Amniotic stem cell (primary cell): ENCODE results near the gene EFTUD2.
A peak's percentile ranks its signal among the peaks of the same experiment; 100 is the strongest.

Source experiments
- DNase-seq: peaks from one replicate; lab custom pipeline; 2025; lab: John Stamatoyannopoulos, UW

Gene EFTUD2

DNA sequence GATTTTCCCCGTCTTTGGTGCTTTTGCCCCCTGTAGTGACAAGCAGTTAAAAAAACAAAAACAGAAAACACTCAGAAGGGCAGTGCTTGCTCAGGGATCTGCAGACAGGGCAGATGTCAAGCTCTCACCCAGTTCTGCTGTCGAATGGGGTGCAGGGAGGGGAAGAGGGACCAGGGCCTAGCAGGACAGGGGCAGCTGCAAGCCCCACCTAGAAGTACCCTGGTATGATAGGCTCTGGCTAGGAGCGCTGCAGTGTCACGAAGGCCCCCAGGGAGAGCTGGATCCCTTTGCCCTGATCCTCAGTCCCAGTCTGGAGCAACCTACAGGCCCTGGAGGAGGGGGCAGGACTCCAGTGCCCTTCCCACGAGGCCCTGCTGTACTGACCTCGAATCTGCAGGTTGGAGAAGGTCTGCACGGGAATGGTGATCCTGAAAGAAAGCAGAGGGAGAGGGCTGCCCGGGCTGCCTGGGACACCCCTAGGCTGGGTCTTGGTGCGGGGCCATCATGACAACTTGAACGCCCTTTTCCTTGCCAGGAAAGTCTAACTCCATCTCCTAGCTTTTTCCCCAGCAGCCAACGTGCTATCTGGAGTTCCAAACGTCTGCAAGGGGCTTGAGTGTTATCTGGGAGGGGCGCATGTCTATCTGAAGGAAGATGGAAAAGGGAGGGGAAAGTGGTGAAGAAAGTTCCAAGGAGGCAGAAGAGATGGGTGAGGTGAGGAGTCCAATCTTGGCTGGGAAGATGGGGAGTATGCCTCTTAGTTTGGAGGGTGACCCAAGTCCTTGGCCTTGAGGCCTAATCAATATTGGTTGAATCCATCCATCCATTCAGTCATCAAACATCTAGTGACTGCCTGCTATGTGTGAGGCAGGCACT, 11.2 kb upstream of the EFTUD2 start:
- DNase-seq = no peak

DNA sequence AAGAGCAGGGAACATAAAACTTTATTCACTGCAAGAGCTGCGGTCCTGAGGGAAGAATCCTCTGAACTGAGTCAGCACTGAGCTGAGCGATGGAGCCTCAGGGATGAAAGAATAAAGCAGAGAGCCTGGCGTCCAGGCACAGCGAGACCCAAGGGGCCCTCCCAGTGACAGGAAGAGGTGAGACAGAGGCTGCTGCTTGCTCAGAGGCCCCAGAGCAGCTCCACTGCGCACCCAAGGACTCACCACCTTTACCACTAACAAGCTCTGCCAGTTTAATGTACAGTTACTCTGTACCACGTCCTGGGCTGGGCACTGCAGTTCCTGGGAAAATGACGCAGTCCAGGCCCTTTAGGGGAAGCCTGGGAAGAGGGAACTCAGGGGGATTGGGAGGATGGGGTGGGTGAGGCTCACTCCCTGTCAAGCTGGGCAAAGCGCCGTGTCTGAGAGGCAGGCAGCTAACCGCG, 10.5 kb upstream of the EFTUD2 start:
- DNase-seq = peak; percentile 61

DNA sequence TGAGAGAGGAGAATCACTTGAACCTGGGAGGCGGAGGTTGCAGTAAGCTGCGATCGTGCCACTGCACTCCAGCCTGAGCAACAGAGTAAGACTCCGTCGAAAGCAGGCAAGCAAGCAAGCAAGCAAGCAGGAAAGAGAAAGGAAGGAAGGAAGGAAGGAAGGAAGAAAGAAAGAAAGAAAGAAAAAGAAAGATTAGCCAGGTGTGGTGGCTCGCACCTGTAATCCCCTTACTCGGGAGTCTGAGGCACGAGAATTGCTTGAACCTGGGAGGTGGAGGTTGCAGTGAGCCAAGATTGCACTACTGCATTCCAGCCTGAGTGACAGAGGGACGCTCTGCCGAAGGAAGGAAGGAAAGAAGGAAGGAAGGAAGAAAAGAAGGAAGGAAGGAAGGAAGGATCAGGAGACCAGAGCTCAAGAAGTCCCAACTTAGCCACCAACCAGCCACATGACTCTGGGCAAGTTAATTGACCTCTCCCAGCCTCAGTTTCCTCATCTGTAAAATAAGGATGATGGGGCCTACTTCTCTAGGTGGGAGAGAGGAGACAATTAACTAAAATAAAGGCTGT, 9.6 kb upstream of the EFTUD2 start:
- DNase-seq = no peak

DNA sequence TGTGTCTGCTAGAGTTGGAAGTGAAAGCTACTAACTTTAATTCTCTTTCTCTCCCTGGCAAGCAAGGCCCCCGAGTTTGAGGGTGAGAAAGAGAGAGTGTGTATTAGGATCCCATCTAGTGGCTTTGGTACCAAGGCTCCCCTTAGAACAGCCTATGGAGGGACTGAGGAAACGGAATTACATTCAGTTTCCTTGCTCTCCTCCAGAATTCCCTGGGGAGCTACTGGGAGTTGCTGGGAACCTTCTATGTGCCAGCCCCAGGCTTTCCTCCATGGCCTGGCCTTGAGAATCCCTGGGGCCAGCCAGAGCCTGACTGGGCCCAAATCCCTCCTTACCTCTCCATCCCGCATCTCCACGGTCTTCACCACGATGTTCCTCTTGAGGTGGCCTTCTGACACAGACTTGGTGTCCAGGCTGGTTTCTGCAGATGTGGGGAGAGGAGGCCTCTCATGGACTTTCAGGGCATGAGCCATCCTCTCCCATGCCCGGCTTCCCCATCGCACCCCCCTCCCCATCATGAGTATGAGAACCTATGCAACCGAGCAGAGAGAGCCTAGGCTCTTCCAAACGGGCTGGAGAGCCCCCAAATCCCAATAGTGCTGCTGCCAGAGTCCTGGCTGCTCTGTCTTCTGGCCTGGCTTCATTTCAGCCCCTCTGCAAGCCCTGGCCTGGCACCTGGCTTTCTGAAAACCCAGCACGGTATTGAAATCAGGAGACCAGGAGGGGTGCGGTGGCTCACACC, 8.7 kb upstream of the EFTUD2 start:
- DNase-seq = no peak

DNA sequence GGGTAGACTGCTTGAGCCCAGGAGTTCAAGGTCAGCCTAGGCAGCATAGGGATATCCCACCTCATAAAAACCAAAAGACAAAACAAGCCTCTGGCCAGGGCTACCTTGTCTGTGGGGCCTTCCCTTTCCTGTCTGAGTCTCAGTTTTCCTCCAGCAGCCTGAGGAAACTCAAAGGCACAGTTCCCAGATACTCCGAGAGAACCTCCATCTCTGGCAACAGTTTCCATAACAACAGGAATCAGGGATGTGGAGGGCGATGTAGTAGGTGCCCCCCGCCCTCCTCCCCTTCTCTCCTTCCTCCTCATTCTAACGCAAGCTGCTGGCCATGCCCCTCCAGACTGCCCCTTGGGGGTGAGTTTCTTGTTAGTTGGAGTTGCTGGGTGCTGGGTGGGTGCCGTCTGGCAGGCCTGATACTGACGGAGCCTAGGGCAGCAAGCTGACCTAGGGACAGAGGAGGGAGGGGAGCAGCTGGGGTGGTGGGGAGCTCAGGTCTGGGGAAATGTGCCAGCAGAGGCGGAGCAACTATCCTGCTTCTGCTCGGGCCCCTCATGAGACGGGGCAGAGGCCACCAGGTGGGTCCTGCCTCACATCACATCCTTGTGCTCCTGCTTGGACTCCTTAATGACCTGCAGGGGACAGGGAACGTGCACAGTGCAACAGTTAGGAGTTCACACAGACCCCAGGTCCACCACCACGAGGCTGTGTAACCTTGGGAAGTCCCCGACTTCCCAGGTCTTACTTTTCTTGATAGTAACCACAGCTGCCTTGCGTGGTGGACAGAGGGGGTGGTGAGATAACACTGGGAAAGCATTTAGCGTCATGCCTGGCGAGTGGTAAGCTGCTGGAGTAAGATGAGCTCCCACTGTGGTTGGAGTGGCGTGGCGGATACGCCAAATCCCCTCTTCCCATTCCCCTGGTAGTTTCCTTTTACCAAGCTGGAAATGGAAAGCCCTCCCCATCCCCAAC, 7.8 kb upstream of the EFTUD2 start:
- DNase-seq = no peak

DNA sequence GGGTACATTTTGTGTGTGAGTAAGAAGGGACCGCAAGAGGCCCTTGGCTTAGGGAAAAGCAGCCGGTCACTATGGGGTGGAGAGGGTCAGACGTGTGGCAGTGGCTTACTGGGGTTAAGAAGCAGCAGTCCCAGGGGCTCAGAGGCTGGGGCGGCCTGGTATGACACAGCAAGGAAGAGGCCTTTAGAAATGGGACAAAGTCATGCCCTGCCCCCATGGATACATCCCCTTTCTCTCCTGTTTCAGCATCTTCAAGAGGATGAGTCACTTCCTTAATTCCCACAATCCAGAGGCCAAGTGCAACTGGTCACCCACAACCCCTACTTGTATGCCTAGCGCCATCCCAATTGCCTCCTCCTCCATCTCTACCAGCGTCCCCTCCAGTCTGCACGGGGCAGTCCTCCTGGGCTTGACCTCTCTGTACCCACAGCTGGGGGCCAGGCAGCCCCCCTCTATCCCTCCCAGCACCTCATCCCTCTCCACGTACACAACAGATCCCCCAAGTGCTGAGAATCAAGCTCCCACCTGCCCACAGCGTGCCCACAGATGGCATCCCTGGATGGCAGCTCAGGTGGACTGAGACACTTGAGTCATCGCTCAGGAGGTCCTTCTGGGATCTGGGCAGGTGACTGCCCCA, 6.9 kb upstream of the EFTUD2 start:
- peak; percentile 52 for DNase-seq

DNA sequence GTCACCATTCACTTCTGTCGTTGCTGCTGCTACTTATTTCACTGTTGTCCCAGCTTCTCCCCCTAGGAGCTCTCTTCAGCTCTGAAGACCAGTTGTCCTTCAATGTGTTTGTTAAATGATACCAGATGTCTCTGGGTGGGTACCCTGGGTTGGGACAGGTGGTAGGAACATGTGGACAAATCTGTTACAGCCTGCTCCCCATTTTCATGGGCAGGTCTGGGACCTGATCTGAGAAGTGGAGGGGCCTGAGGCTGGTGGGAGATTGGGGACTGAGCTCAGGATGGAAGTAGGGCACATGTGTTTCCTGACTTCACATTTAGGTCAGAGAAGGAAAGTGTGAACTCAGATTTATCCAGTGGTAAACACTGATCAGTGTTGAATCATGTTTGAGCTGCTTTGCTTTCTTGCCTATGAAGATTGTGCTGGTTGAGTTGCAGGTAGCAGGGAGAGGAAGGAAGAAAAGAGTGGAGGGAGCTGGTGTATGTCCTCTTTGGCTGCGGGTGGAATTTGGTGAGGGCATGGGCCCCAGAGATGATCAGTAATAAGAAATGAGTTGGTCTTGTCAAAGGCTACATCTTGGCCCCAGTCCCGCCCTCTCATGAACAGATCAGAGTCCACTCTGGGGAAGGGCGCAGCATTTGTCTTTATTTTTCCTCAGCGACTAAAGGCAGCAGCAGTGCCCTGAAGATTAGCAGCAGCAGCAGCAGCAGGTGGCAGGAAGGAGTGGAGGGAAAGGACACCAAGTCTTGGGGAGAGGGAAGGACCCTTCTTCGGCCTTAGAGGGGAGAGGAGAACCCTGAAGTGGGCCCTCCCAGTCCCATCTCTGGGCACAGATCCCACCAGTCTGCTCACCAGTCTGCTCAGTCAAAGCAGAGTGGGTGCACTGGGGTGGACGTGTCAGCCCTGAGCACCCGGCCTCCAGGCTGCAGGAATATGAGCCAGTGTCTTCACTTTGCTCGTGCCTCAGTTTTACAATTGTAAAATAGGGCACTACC, 6.1 kb upstream of the EFTUD2 start:
- no peak for DNase-seq

DNA sequence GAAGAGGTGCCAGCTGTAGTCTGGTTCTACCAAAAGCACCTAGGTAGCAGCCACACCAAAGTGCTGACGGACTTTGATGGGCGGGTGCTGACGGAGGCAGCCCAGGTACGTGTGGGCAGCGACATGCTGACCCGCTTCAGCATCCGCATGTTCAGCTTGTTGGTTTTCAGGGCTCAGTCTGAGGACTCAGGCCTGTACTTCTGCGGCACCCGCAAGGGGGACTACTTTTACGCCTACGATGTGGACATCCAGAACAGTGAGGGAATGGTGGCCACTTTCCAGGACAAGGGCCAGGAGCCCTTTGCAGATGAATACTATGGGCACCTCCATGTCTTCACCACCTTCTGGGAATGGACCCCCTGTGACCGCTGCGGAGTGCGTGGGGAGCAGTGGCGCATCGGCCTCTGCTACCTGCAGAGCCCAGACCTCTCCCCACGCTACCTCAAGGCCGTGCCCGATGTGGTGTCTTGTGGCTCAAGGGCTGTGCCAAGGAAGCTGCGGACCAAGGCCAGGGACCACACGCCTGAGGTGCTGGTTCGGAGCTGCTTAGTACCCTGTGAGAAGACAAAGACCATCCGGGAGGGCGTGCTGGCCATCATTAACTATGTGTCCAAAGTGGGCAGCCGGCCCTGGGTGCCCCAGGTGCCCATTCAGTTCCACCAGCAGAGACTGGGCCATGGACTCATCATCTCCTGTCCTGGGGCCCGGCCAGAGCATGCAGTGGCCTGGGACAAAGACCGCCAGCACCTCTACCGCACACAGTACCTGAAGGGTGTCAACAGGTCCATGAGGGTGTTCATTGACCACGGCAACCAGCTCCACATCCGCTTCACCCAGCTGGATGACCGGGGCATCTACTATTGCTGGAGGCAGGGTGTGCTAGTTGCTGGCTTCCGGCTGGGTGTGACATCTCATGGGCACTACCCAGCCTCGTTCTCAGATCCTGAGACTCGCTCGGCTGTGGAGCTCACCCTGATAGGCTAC, 5.0 kb upstream of the EFTUD2 start:
- DNase-seq = no peak

DNA sequence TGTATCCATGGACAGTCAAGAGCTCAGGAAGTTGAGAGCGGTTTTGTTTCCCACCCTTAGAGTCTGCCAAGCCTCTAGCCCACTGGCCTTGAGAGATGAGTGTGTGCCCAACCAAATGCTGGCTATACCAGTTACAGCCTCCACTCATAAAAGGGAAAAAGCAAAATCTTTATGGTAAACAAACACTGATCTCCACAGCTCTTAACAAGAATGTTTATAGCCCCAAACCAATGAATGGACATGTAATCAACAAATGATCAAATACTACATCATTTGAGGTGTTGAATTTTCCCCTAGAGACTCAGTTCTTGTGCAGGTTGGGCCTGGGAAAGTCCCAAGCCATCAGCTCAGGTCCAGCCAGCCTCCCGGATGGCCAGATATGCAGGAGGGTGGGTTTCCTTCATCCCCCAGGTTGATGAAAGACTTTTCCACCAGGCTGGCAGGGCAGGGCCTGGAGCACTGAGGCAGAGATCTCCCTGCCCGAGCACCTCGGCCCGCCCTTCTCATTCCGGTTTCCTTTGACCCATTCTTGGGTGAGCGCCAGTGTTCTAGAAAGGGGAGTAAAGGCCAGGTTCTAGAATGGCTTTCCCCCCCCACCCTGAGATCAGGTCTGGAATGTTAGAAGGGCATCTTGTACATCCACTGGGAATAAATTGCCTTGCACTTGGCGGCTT, 3.9 kb upstream of the EFTUD2 start:
- no peak for DNase-seq

DNA sequence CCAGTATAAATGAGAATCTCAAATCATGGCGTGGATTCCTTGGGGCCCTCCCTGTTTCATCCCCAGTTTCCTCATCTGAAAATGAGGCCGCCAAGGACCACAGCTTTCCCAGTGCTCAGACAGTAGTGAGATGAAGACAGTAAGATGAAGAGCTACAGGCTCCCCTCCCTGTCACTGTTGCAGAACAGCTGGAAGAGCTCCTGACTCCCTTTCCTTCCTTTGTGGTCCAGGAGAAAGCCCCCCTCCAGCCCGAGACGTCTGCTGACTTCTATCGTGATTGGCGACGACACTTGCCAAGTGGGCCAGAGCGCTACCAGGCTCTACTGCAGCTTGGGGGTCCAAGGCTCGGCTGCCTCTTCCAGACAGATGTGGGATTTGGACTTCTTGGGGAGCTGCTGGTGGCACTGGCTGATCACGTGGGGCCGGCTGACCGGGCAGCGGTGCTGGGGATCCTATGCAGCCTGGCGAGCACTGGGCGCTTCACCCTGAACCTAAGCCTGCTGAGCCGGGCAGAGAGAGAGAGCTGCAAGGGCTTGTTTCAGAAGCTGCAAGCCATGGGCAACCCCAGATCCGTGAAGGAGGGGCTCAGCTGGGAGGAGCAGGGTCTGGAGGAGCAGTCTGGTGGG, 3.0 kb upstream of the EFTUD2 start:
- DNase-seq = no peak

DNA sequence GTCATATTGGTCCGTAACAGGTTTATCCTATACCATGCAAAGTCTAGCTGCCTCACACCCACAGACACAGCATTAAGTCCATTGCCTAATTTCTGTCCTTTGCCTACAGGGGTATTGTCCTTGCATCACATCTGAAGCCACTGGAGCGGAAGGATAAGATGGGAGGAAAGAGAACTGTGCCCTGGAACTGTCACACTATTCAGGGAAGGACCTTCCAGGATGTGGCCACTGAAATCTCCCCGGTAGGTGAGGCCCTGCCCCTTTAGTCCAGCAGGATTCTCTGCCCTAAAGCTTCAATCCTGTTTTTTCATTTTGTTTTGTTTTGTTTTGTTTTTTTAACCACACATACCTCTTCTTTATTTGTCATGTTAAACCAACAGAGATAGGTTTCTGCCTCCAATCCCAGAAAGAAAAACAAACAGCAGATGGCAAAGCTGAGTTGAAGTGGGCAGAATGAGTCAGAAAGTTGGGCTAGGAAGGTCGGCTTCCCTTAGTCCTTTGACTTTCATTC, 2.2 kb upstream of the EFTUD2 start:
- peak; percentile 53 for DNase-seq

DNA sequence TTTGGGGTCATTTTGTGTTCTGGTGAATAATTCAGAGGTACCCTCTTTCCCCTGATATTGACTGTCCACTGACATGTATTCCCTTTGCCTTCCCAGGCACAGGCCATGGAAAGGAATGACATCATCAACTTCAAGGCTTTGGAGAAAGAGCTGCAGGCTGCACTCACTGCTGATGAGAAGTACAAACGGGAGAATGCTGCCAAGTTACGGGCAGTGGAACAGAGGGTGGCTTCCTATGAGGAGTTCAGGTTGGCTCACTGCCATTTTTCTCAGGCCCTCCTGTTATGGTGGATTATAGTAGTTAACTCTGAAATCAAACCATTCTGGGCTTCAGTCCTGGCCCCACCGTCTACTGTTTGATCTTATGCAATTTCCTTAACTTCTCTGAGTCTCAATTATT, 1.6 kb upstream of the EFTUD2 start:
- peak; percentile 17 for DNase-seq

DNA sequence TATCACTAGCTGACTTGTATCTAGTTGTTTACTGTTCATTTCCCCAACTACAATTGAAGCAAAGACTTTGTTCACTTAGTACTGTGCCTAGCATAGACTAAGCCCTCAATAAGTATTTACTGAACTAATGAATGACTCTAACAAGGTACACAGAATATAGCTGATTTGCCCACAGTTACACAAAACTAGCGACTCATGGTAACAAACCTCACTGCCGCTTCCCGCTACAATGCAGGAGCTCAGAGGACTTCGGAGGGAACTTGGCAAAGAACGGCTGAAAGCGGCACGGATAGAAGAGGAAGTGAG, 524 bp downstream of the EFTUD2 start:
- no peak for DNase-seq

DNA sequence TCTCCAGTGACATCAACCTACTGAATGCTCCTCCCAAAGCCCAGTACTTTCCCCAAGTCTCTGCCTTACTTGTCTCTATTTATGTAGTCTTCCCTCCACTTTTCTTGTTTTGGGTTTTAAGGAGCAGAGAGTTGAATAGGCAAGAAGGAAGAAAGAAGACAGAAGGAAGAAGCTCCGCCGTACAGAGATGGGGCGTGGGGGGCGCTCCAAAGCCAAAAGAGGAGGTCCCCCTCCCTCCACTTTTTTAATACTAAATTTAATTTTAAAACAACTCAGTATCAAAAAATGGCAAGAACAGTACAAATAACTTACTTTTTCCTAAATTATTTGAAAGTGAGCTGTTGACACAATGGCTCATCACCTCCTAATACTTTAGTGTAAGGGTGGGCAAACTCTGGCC, 4.6 kb downstream of the EFTUD2 start:
- no peak for DNase-seq

DNA sequence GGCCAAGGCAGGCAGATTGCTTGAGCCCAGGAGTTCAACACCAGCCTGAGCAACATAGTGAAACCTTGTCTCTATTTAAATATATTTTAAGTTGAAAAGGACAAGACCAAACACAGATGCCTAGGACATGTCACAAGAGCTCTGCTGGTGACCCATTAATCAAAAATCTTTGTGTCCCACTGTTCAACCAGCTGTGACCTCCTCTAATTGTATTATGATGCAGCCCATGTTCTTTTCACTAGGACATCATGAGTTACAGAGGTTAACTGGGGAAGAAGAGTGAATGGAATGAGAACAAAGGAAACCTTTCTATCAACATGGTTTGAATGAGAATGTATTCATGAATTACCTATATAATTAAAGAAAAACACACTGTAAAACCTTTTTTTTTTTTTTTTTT, 7.0 kb downstream of the EFTUD2 start:
- DNase-seq = no peak

DNA sequence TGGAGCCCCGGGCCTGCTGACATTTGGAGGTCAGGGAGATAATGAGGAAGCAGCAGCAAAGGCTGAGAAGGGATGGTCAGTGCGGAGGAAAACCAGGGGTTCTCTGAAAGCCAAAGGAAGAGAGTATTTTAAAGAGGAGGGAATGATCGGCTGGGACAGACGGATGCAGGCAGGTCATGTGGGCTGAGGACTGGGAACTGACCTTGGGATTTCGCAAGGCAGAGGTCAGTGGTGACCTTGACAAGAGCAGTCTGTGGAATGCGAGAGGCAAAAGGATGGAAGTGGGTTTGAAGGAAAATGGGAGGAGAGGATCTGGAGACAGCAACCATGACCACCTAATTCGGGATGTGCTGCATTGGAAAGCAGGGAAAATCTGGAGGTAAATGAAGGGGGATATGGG, 10.2 kb downstream of the EFTUD2 start:
- no peak for DNase-seq
